CD4-positive, alpha-beta T cell treated with Interleukin-10 for 1 hour (primary cell): ENCODE data around the gene HIPK1.

Source experiments
- DNase-seq: peaks from one replicate; pipeline ENCODE4 v3.0.0-alpha.2; 2020

HIPK1 gene

DNA sequence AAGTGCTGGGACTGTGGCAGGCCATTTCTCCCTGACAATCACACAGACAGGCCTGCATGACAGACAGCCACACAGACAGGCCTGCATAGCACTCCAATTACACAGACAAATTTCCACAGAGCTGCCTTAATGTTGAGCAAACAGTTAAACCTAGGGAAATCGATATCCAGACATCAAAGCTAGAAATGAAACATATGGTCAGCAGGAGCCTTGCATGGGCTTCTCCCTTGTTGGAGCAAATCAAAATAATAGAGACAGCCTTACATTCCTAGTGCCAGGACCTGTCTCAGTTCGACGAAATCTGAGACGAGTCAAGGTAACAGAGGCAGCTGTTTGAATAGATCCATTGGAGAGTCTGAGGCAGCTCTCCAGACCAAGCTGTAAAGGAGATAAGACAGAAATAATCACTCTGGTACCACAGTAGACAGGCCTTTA is 92.6 kb downstream of the HIPK1 start:
- DNase-seq, result no peak

DNA sequence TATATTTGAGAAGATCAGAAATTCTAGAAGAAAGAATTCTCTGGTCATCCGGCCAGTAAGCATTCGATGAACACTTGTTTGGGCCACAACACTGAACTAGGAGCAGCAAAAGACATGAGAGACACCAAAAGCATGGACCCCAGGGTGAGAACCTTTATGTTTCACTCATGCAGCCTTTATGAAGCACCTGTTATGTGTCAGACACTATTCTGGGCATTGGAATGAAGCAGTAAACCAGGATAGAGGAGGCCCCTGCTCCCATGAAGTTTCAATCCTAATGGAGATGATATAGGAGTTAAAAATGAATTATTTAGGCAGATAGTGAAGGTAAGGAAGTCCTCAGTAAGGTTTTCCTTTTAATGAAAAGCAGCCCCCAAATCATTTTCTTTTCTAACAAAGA is 93.8 kb downstream of the HIPK1 start:
- DNase-seq, result no peak

DNA sequence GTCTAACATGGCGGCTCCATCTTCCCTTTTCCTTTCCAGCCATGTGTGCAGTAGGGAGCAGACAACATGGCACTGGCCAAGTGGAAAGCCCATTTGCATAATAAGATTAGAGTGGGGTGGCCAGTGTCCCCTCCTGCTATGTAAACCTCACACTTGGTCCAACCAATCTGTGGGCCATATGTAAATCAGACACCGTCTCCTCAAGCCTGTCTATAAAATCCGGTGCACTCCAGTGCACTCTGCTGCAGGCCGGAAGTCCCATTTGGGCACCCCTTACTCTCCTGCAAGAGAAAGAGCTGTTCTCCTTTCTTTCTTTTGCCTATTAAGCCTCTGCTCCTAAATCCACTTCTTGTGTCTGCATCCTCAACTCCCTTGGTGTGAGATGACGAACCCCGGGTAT is 94.3 kb downstream of the HIPK1 start:
- DNase-seq, result no peak

DNA sequence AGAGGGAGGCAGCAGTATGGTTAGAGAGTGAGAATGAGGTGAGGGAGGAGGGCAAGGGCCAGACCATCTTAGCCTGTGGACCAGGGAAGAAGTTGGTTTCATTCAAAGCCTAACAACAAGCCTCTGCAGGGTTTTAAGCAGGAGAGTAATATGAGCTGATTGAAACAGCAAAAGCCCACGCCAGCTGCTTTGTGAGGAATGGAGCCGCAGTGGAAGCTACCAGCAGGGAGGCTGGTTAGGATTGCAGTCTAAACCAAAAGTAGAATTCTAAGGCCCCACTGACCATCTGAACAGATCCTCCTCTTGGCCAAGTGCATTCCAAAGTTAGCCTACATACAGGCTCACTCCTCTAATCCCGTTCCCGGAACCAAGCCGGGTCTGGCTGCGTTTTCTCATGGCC is 94.9 kb downstream of the HIPK1 start:
- DNase-seq, result no peak

DNA sequence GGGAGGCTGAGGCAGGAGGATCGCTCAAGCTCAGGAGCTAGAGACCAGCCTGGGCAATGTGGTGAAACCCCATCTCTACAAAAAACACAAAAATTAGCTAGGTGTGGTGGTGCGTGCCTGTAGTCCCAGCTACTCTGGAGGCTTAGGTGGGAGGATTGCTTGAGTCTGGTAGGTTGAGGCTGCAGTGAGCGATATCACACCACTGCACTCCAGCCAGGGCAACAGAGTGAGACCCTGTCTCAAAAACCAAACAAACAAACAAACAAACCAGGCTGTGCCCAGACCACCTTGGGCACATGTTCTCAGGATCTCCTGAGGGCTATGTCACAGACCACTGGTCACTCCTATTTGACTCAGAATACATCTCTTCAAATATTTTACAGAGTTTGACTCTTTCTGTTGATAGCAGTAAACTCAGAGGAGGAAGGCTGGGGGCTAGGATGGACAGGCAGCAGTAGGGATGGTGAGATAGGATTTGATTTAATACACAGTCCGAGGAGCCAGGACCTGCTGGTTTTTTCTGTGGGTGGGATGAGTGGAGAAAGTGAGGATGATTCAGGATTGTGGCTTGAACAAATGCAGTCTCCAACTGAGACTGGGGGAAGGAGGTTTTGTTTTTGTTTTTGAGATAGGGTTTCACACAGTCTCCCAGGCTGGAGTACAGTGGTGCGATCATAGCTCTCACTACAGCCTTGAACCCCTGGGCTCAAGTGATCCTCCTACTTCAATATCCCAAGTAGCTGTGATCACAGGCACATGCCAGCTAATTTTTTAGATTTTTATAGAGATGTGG is 96.7 kb downstream of the HIPK1 start:
- no peak for DNase-seq

DNA sequence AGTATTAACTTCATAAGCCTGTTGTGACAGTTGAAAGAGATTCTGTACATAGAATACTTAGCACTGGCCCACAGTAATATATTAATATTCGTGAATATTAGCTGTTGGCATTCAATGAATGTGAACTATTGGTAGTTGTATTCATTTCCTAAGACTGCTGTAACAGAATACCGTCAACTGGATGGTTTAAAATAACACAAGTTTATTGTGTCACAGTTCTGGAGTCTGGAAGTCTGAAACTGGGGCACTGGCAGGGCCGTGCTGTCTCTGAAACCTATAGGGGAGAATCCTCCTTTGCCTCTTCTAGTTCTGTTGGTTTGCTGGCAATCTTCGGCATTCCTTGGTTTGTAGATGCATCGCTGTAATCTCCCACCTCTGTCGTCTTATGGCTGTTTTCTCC is 97.7 kb downstream of the HIPK1 start:
- no peak for DNase-seq
